HepG2 (cell line): Measurements from ENCODE around the gene PLSCR3. TPM values are rescaled to one million over a fixed set of nuclear protein-coding genes. Genes with fewer than 3 reads are reported as not detected.

Experiments
- ATAC-seq: fragments of 200-7000 bp; cut with Tn5 transposase; 3 replicates; pipeline ENCODE4 v1.9.1; 2020; ENCODE audit warnings: mild to moderate bottlenecking, moderate library complexity
- BruUV-seq: library from RNA; stranded (reverse); fragments of 400-500 nt; replicated peaks from 2 replicates; lab custom pipeline; 2021; lab: Mats Ljungman, UMichigan
- CTCF ChIA-PET: fragments of 300-600 bp; formaldehyde crosslinking; extraction: SDS; loops from one replicate; lab custom pipeline; 2021; ENCODE audit warnings: low total read pairs, inconsistent platforms, low intra/inter-chr PET ratio; lab: Yijun Ruan, JAX
- POLR2A ChIA-PET: fragments of 350-600 bp; sonication (Branson Sonifier 250); formaldehyde crosslinking; loops from one replicate; lab custom pipeline; 2020; ENCODE audit warnings: antibody characterized with exemption, inconsistent platforms; lab: Yijun Ruan, JAX
- DNase-seq: peaks from one replicate; pipeline ENCODE4 v3.0.0-alpha.2; 2015; ENCODE audit warnings: low spot score
- FAIRE-seq: peaks from 3 replicates; lab custom pipeline; 2011; peaks lifted over from hg19 to GRCh38; lab: Jason Lieb, UNC
- H2AFZ ChIP-seq: one replicate; pipeline ENCODE4 v1.6.1; 2011; ENCODE audit warnings: low read length, inconsistent platforms
- H3K27ac ChIP-seq: fragments of 300-600 bp; 3 replicates; pipeline ENCODE4 v1.8.0; 2011; ENCODE audit warnings: mixed run types, mild to moderate bottlenecking, mixed read lengths, low read length, inconsistent platforms; ENCODE audit not compliant: insufficient read depth; ENCODE audit errors: extremely low read length
- H3K27me3 ChIP-seq, 2 experiments: fragments of 200-600 bp in 1 of 2; 2 replicates in 1 of 2; 3 replicates in 1 of 2; pipeline versions ENCODE4 v1.6.0 to v1.8.0; 2011; ENCODE audit warnings: low read length in 2 of 2, mild to moderate bottlenecking in 2 of 2, moderate library complexity in 2 of 2, inconsistent platforms in 1 of 2; ENCODE audit not compliant: insufficient read depth in 2 of 2, control insufficient read depth in 1 of 2
- H3K36me3 ChIP-seq, 2 experiments: fragments of 200-600 bp in 1 of 2; replicated peaks in 1 of 2; 2 replicates in 1 of 2; 3 replicates in 1 of 2; pipeline versions ENCODE4 v1.5.1 to v1.8.0; 2011; ENCODE audit warnings: low read length in 2 of 2, inconsistent platforms in 1 of 2; ENCODE audit not compliant: insufficient read depth in 2 of 2, control insufficient read depth in 1 of 2
- H3K4me1 ChIP-seq: 2 replicates; pipeline ENCODE4 v1.5.1; 2012; ENCODE audit warnings: low read length, inconsistent platforms; ENCODE audit not compliant: insufficient read depth
- H3K4me2 ChIP-seq: 2 replicates; pipeline ENCODE4 v1.6.0; 2011; ENCODE audit warnings: low read depth, low read length, inconsistent platforms
- H3K4me3 ChIP-seq, 3 experiments: fragments of 200-600 bp in 1 of 3; sonication (generic), shearing (Covaris generic) in 1 of 3; replicated peaks in 1 of 3; 2 replicates each; pipeline ENCODE4 v1.5.1; 2011 to 2016; ENCODE audit warnings: low read length in 3 of 3, inconsistent platforms in 2 of 3, low read depth in 2 of 3, mild to moderate bottlenecking in 2 of 3, control low read depth in 1 of 3, mixed read lengths in 1 of 3; ENCODE audit not compliant: insufficient read depth in 1 of 3
- H3K79me2 ChIP-seq: one replicate; pipeline ENCODE4 v1.6.1; 2011; ENCODE audit warnings: low read length, inconsistent platforms; ENCODE audit not compliant: insufficient read depth
- H3K9ac ChIP-seq: 2 replicates; pipeline ENCODE4 v1.6.0; 2011; ENCODE audit warnings: mild to moderate bottlenecking, low read depth, low read length, inconsistent platforms; ENCODE audit not compliant: insufficient read depth
- H3K9me3 ChIP-seq: 2 replicates; pipeline ENCODE4 v1.5.1; 2012; ENCODE audit warnings: mild to moderate bottlenecking, low read length
- H4K20me1 ChIP-seq: 2 replicates; pipeline ENCODE4 v1.6.0; 2011; ENCODE audit warnings: inconsistent platforms, mild to moderate bottlenecking, low read length, moderate library complexity; ENCODE audit not compliant: insufficient read depth
- AGO1 ChIP-seq: fragments of 200-400 bp; formaldehyde crosslinking; IDR thresholded peaks from 2 replicates; pipeline ENCODE4 v1.6.1; 2017; ENCODE audit warnings: mild to moderate bottlenecking, low read depth, low read length, moderate library complexity; ENCODE audit not compliant: poor library complexity, severe bottlenecking
- AGO2 ChIP-seq: fragments of 200-400 bp; formaldehyde crosslinking; optimal IDR thresholded peaks from 2 replicates; pipeline ENCODE3; 2017; ENCODE audit warnings: mild to moderate bottlenecking, low read depth, low read length, moderate library complexity
- HNRNPL ChIP-seq: fragments of 200-400 bp; formaldehyde crosslinking; IDR thresholded peaks from 2 replicates; pipeline ENCODE4 v1.6.1; 2017; ENCODE audit warnings: mild to moderate bottlenecking, low read depth, low read length
- MATR3 ChIP-seq: sonication (generic); formaldehyde crosslinking; IDR thresholded peaks from 2 replicates; pipeline ENCODE4 v1.4.0; 2020; ENCODE audit warnings: missing genetic modification reagents
- SAFB2 ChIP-seq: sonication (generic); formaldehyde crosslinking; IDR thresholded peaks from 2 replicates; pipeline ENCODE4 v1.5.1; 2020; ENCODE audit warnings: missing genetic modification reagents, low read depth, mild to moderate bottlenecking, borderline replicate concordance
- ZNF816 ChIP-seq: sonication (generic); formaldehyde crosslinking; IDR thresholded peaks from 2 replicates; pipeline ENCODE4 v1.8.0; 2022; ENCODE audit warnings: missing genetic modification reagents, mild to moderate bottlenecking, borderline replicate concordance
- WGBS: methylation state at CpG from one replicate; pipeline ENCODE4 v1.1.6; 2017; ENCODE audit warnings: low lambda C conversion rate; 5-methylcytosine and 5-hydroxymethylcytosine counted together
- in situ Hi-C: cut with HindIII; loops from 2 replicates; pipeline ENCODE4 v1.10.0; 2017; ENCODE audit warnings: low pct_unique_long_range_greater_than_20kb; ENCODE audit not compliant: extremely low pct_ligation_motif_present
- intact Hi-C: fragments of 100-400 bp; cut with micrococcal nuclease; formaldehyde crosslinking; loops from one replicate; pipeline ENCODE4 v1.10.0; 2022; ENCODE audit not compliant: unreplicated experiment
- polyA plus RNA-seq, 8 experiments: library from polyadenylated mRNA; depleted of rRNA in 3 of 8; stranded (reverse) in 7 of 8; unstranded in 1 of 8; fragments of >200 nt; fragmentation: Illumina TruSeq in 4 of 8; extraction: Trizol in 4 of 8; gene quantifications; 2 replicates each; pipeline versions ENCODE4 v1.2.1 to v1.2.3, GENCODE V29; 2011 to 2016; ENCODE audit warnings: low read depth in 4 of 8, missing spikeins in 1 of 8, mixed read lengths in 1 of 8; ENCODE audit not compliant: insufficient read depth in 1 of 8
- total RNA-seq, 5 experiments: library from RNA; depleted of rRNA; stranded (reverse); fragments of >200 nt; fragmentation: Illumina TruSeq; extraction: Trizol; gene quantifications; 2 replicates each; pipeline ENCODE4 v1.2.3, GENCODE V29; 2016; ENCODE audit warnings: low read depth in 1 of 5
- TF ChIP-seq, protein P1 (sequence below): sonication (generic); formaldehyde crosslinking; IDR thresholded peaks from 2 replicates; pipeline ENCODE4 v1.5.1; 2020; ENCODE audit warnings: mild to moderate bottlenecking, missing genetic modification reagents, moderate library complexity

The PLSCR3 gene
- total and polyA plus RNA-seq, 2 of the 13 experiments (the other 11 are each of a cell fraction or from before 2014, with no cell fraction given) = 5.6 to 6.2 TPM

GRCh38 chr17:7411427-7411750, 17.1 kb upstream of the PLSCR3 start:
- no TSS peak for BruUV-seq
- in situ Hi-C loops = no loop called here
- Histone ChIP-seq H3K4me2 (no peak overlapping the region), H3K27me3 (no peaks in the 10 kb centered on the region), H3K79me2 (no peaks in the 10 kb centered on the region), H3K4me1 (no peaks in the 10 kb centered on the region), H4K20me1 (no peaks in the 10 kb centered on the region), H3K27ac (no peak overlapping the region), H2AFZ (no peak overlapping the region), H3K4me3 (no peak overlapping the region), H3K36me3 (0 out of 5 replicates have a peak, but pooled peaks cover 0 to 2% of the 10 kb centered on the region in 2 experiments), H3K9ac (no peak overlapping the region), H3K9me3 (no peaks in the 10 kb centered on the region)
- no peak for ATAC-seq
- intact Hi-C loops = no loop called here
- 93% methylated on average over 6 of the region's 8 CpGs for WGBS
- CTCF ChIA-PET = no interaction called here
- POLR2A ChIA-PET = no interaction called here
- FAIRE-seq = no peak
- TF ChIP-seq ZNF816 (CRISPR knock-in tag) = no peak
- TF ChIP-seq AGO1 = peak; percentile 45
- no peak for DNase-seq

- DNase-seq (no peak), ATAC-seq (no peak)
- 0 out of 5 replicates have a peak, but pooled peaks cover 0 to 2% of the 10 kb centered on the region in 2 experiments for H3K36me3 ChIP-seq
- H2AFZ ChIP-seq = no peak overlapping the region
- H3K79me2 ChIP-seq = no peaks in the 10 kb centered on the region
- 91% methylated on average over 25 of the region's 25 CpGs for WGBS
- no peaks in the 10 kb centered on the region for H3K27me3 ChIP-seq
- peaks cover 3% of the 10 kb centered on the region for H3K4me1 ChIP-seq
- in situ Hi-C loops = no loop called here
- TF ChIP-seq, protein P1, sequence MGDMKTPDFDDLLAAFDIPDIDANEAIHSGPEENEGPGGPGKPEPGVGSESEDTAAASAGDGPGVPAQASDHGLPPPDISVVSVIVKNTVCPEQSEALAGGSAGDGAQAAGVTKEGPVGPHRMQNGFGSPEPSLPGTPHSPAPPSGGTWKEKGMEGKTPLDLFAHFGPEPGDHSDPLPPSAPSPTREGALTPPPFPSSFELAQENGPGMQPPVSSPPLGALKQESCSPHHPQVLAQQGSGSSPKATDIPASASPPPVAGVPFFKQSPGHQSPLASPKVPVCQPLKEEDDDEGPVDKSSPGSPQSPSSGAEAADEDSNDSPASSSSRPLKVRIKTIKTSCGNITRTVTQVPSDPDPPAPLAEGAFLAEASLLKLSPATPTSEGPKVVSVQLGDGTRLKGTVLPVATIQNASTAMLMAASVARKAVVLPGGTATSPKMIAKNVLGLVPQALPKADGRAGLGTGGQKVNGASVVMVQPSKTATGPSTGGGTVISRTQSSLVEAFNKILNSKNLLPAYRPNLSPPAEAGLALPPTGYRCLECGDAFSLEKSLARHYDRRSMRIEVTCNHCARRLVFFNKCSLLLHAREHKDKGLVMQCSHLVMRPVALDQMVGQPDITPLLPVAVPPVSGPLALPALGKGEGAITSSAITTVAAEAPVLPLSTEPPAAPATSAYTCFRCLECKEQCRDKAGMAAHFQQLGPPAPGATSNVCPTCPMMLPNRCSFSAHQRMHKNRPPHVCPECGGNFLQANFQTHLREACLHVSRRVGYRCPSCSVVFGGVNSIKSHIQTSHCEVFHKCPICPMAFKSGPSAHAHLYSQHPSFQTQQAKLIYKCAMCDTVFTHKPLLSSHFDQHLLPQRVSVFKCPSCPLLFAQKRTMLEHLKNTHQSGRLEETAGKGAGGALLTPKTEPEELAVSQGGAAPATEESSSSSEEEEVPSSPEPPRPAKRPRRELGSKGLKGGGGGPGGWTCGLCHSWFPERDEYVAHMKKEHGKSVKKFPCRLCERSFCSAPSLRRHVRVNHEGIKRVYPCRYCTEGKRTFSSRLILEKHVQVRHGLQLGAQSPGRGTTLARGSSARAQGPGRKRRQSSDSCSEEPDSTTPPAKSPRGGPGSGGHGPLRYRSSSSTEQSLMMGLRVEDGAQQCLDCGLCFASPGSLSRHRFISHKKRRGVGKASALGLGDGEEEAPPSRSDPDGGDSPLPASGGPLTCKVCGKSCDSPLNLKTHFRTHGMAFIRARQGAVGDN (CRISPR knock-in tag) = 0 out of 2 replicates have a peak, but pooled peaks have one; percentile 15
- TF ChIP-seq MATR3 (CRISPR knock-in tag) (no peak), AGO2 (peak; percentile 67), HNRNPL (0 out of 2 replicates have a peak, but pooled peaks have one; percentile 18), SAFB2 (CRISPR knock-in tag) (no peak)
- TF ChIP-seq, all 625 proteins: peak for 3
- POLR2A ChIA-PET = no interaction called here
- Histone ChIP-seq H3K4me2 (no peak overlapping the region), H3K9me3 (no peaks in the 10 kb centered on the region), H3K9ac (no peak overlapping the region), H3K27ac (no peak overlapping the region), H4K20me1 (no peaks in the 10 kb centered on the region), H3K4me3 (no peak overlapping the region)
- intact Hi-C loops = no loop called here
- FAIRE-seq = no peak
- CTCF ChIA-PET = no interaction called here
- BruUV-seq = no TSS peak
Measured at GRCh38 chr17:7410634-7411426, 16.5 kb upstream of the PLSCR3 start.
